ENCODE data around the gene HS3ST5. TPM values are rescaled to one million over a fixed set of nuclear protein-coding genes. Genes with fewer than 3 reads are reported as not detected.

Gene HS3ST5
- total and polyA plus RNA-seq, 2 donors (not counting 1 experiment from before 2014, with no cell fraction given): under 0.01 TPM; not detected in 1

- H2AFZ ChIP-seq (ENCODE audit: low read length): no peak overlapping the region
- H3K4me2 ChIP-seq (ENCODE audit: extremely low read depth, insufficient read depth, low read length): peak overlapping the region; percentile 64
Measured at GRCh38 chr6:114343782-114344144, 940 bp upstream of the HS3ST5 start.

GRCh38 chr6:114342086-114342825 is 567 bp downstream of the HS3ST5 start:
- Histone ChIP-seq H3K36me3 (ENCODE audit: control insufficient read depth, insufficient read depth, low read length) (no peaks in the 10 kb centered on the region), H3K4me2 (ENCODE audit: extremely low read depth, insufficient read depth, low read length) (peak overlapping the region; percentile 87), H3K4me1 (ENCODE audit: control insufficient read depth, extremely low read depth, insufficient read depth, low read length) (no peaks in the 10 kb centered on the region), H3K79me2 (ENCODE audit: control insufficient read depth, insufficient read depth, low read length) (no peaks in the 10 kb centered on the region), H3K9me3 (ENCODE audit: control insufficient read depth, insufficient read depth, low read depth, low read length) (no peaks in the 10 kb centered on the region), H2AFZ (ENCODE audit: low read length) (peak overlapping the region; percentile 23), H3K4me3 (replicated peaks in 1 of 4; ENCODE audit: control extremely low read depth in 1 of 4, insufficient read depth in 1 of 4, low read depth in 3 of 4, low read length in 4 of 4) (peak overlapping the region; percentile 15 to 55 (median 38)), H4K20me1 (ENCODE audit: control insufficient read depth, extremely low read depth, insufficient read depth, low read length) (no peaks in the 10 kb centered on the region), H3K27ac (ENCODE audit: insufficient read depth, low read length) (no peak overlapping the region), H3K27me3 (ENCODE audit: control insufficient read depth, insufficient read depth, low read length) (peaks cover 24% of the 10 kb centered on the region), H3K9ac (ENCODE audit: insufficient read depth, low read length) (no peak overlapping the region)
- peak in 1 of 2 donors; percentile 21 for DNase-seq (ENCODE audit: low read depth in 2 of 2)
- TF ChIP-seq CTCF (conservative IDR thresholded peaks at IDR 0.05 in 1 of 2, IDR thresholded peaks at IDR 0.05 in 1 of 2; ENCODE audit: low read depth in 1 of 2, low read length in 2 of 2): no peak
- TF ChIP-seq EZH2 (IDR thresholded peaks at IDR 0.05; ENCODE audit: low read length, missing control alignments): peak; percentile 66

More at GRCh38 chr6:114343782-114344144, 940 bp upstream of the HS3ST5 start:
- peaks cover 24% of the 10 kb centered on the region for H3K27me3 ChIP-seq (ENCODE audit: control insufficient read depth, insufficient read depth, low read length)
- no peaks in the 10 kb centered on the region for H4K20me1 ChIP-seq (ENCODE audit: control insufficient read depth, extremely low read depth, insufficient read depth, low read length)
- H3K9ac ChIP-seq (ENCODE audit: insufficient read depth, low read length): no peak overlapping the region
- H3K36me3 ChIP-seq (ENCODE audit: control insufficient read depth, insufficient read depth, low read length): no peaks in the 10 kb centered on the region
- no peak for DNase-seq (ENCODE audit: low read depth in 2 of 2)
- H3K4me3 ChIP-seq (replicated peaks in 1 of 4; ENCODE audit: control extremely low read depth in 1 of 4, insufficient read depth in 1 of 4, low read depth in 3 of 4, low read length in 4 of 4): peak overlapping the region in 1 of 4 experiments; percentile 49
- H3K79me2 ChIP-seq (ENCODE audit: control insufficient read depth, insufficient read depth, low read length): no peaks in the 10 kb centered on the region
- peak in 1 of 2 donors; percentile 1 for TF ChIP-seq CTCF (conservative IDR thresholded peaks at IDR 0.05 in 1 of 2, IDR thresholded peaks at IDR 0.05 in 1 of 2; ENCODE audit: low read depth in 1 of 2, low read length in 2 of 2)
- no peak for TF ChIP-seq EZH2 (IDR thresholded peaks at IDR 0.05; ENCODE audit: low read length, missing control alignments)
- H3K9me3 ChIP-seq (ENCODE audit: control insufficient read depth, insufficient read depth, low read depth, low read length): no peaks in the 10 kb centered on the region
- no peak overlapping the region for H3K27ac ChIP-seq (ENCODE audit: insufficient read depth, low read length)
- H3K4me1 ChIP-seq (ENCODE audit: control insufficient read depth, extremely low read depth, insufficient read depth, low read length): no peaks in the 10 kb centered on the region

GRCh38 chr6:114339706-114340105 is 3.1 kb downstream of the HS3ST5 start:
- H3K36me3 ChIP-seq (ENCODE audit: control insufficient read depth, insufficient read depth, low read length): no peaks in the 10 kb centered on the region
- H3K27me3 ChIP-seq (ENCODE audit: control insufficient read depth, insufficient read depth, low read length): peaks cover 24% of the 10 kb centered on the region
- H3K4me3 ChIP-seq (replicated peaks in 1 of 4; ENCODE audit: control extremely low read depth in 1 of 4, insufficient read depth in 1 of 4, low read depth in 3 of 4, low read length in 4 of 4): no peak overlapping the region
- peak overlapping the region; percentile 8 for H3K4me2 ChIP-seq (ENCODE audit: extremely low read depth, insufficient read depth, low read length)
- no peak overlapping the region for H2AFZ ChIP-seq (ENCODE audit: low read length)
- no peaks in the 10 kb centered on the region for H3K4me1 ChIP-seq (ENCODE audit: control insufficient read depth, extremely low read depth, insufficient read depth, low read length)
- no peaks in the 10 kb centered on the region for H3K79me2 ChIP-seq (ENCODE audit: control insufficient read depth, insufficient read depth, low read length)
- peak in 1 of 2 donors; percentile 49 for DNase-seq (ENCODE audit: low read depth in 2 of 2)
- no peak overlapping the region for H3K9ac ChIP-seq (ENCODE audit: insufficient read depth, low read length)
- H3K9me3 ChIP-seq (ENCODE audit: control insufficient read depth, insufficient read depth, low read depth, low read length): no peaks in the 10 kb centered on the region
- no peaks in the 10 kb centered on the region for H4K20me1 ChIP-seq (ENCODE audit: control insufficient read depth, extremely low read depth, insufficient read depth, low read length)
- H3K27ac ChIP-seq (ENCODE audit: insufficient read depth, low read length): no peak overlapping the region
- TF ChIP-seq EZH2 (IDR thresholded peaks at IDR 0.05; ENCODE audit: low read length, missing control alignments) (no peak), CTCF (conservative IDR thresholded peaks at IDR 0.05 in 1 of 2, IDR thresholded peaks at IDR 0.05 in 1 of 2; ENCODE audit: low read depth in 1 of 2, low read length in 2 of 2) (no peak)

Data from fibroblast of lung (primary cell).